CD14-positive monocyte (primary cell): ENCODE results near the gene OR51D1. TPM values are rescaled to one million over a fixed set of nuclear protein-coding genes. Genes with fewer than 3 reads are reported as not detected.

ENCODE experiments used
- DNase-seq, 3 donors: peaks; one replicate each; pipeline ENCODE4 v3.0.0-alpha.2; 2011 to 2022
- H2AFZ ChIP-seq: 2 replicates; pipeline ENCODE4 v1.6.0; 2012; ENCODE audit warnings: mild to moderate bottlenecking, low read depth, low read length, inconsistent platforms; ENCODE audit not compliant: insufficient read depth, poor library complexity, severe bottlenecking
- H3K27ac ChIP-seq, 2 donors: 1 replicate in 1 of 2; 2 replicates in 1 of 2; pipeline ENCODE4 v1.5.1; 2012 to 2013; ENCODE audit warnings: low read length in 2 of 2, control low read depth in 1 of 2, inconsistent platforms in 1 of 2, low read depth in 1 of 2, mild to moderate bottlenecking in 1 of 2
- H3K27me3 ChIP-seq, 2 donors: one replicate each; pipeline versions ENCODE4 v1.6.0 to v1.6.1; 2011 to 2013; ENCODE audit warnings: low read length in 2 of 2; ENCODE audit not compliant: control insufficient read depth in 2 of 2, insufficient read depth in 2 of 2
- H3K36me3 ChIP-seq, 2 donors: replicated peaks in 1 of 2; 1 replicate in 1 of 2; 2 replicates in 1 of 2; pipeline versions ENCODE4 v1.5.1 to v1.6.1; 2012 to 2013; ENCODE audit warnings: low read length in 2 of 2, control low read depth in 1 of 2, inconsistent platforms in 1 of 2, mild to moderate bottlenecking in 1 of 2; ENCODE audit not compliant: insufficient read depth in 2 of 2, control insufficient read depth in 1 of 2
- H3K4me1 ChIP-seq, 2 donors: 1 replicate in 1 of 2; 2 replicates in 1 of 2; pipeline versions ENCODE4 v1.5.1 to v1.6.1; 2012 to 2013; ENCODE audit warnings: low read length in 2 of 2, control low read depth in 1 of 2, inconsistent platforms in 1 of 2, mild to moderate bottlenecking in 1 of 2, moderate library complexity in 1 of 2; ENCODE audit not compliant: insufficient read depth in 2 of 2, control insufficient read depth in 1 of 2
- H3K4me2 ChIP-seq: replicated peaks from 2 replicates; pipeline ENCODE3; 2012; ENCODE audit warnings: low read length, moderate library complexity, mild to moderate bottlenecking; ENCODE audit not compliant: poor library complexity, severe bottlenecking; ENCODE audit errors: extremely low read depth
- H3K4me3 ChIP-seq, 3 experiments: fragments of 200-600 bp in 1 of 3; sonication (generic) in 1 of 3; replicated peaks in 1 of 3; 1 replicate in 2 of 3; 2 replicates in 1 of 3; pipeline ENCODE4 v1.5.1; 2011 to 2013; ENCODE audit warnings: low read length in 3 of 3, mild to moderate bottlenecking in 3 of 3, control low read depth in 2 of 3, low read depth in 2 of 3, inconsistent platforms in 1 of 3, moderate library complexity in 1 of 3
- H3K79me2 ChIP-seq: 2 replicates; pipeline ENCODE4 v1.6.0; 2012; ENCODE audit warnings: mild to moderate bottlenecking, control low read depth, inconsistent platforms, low read length, moderate library complexity; ENCODE audit not compliant: insufficient read depth
- H3K9ac ChIP-seq: 2 replicates; pipeline ENCODE4 v1.6.0; 2017; ENCODE audit warnings: low read length, mild to moderate bottlenecking; ENCODE audit not compliant: insufficient read depth, poor library complexity, severe bottlenecking
- H3K9me3 ChIP-seq, 2 donors: replicated peaks in 1 of 2; 1 replicate in 1 of 2; 2 replicates in 1 of 2; pipeline versions ENCODE4 v1.5.1 to v1.6.1; 2012 to 2013; ENCODE audit warnings: low read length in 2 of 2, control low read depth in 1 of 2; ENCODE audit not compliant: control insufficient read depth in 1 of 2, insufficient read depth in 1 of 2
- H4K20me1 ChIP-seq: 2 replicates; pipeline ENCODE4 v1.6.0; 2012; ENCODE audit warnings: mild to moderate bottlenecking, low read length, control low read depth, moderate library complexity; ENCODE audit not compliant: insufficient read depth
- H3K27ac Mint-ChIP-seq, 7 donors: one replicate each; pipeline ENCODE4 v1.8.0; 2020; ENCODE audit warnings: mild to moderate bottlenecking in 7 of 7, mixed read lengths in 7 of 7, moderate library complexity in 6 of 7, inconsistent platforms in 2 of 7
- H3K27me3 Mint-ChIP-seq, 3 donors: one replicate each; pipeline ENCODE4 v1.8.0; 2021 to 2022; ENCODE audit warnings: low read depth in 3 of 3, mild to moderate bottlenecking in 3 of 3, mixed read lengths in 3 of 3, moderate library complexity in 3 of 3, inconsistent platforms in 1 of 3
- H3K36me3 Mint-ChIP-seq, 2 donors: one replicate each; pipeline ENCODE4 v1.8.0; 2020; ENCODE audit warnings: mixed read lengths in 2 of 2, inconsistent platforms in 1 of 2, mild to moderate bottlenecking in 1 of 2
- H3K4me1 Mint-ChIP-seq: one replicate; pipeline ENCODE4 v1.8.0; 2020; ENCODE audit warnings: mild to moderate bottlenecking, mixed read lengths
- H3K4me3 Mint-ChIP-seq, 2 donors: one replicate each; pipeline ENCODE4 v1.8.0; 2020; ENCODE audit warnings: mild to moderate bottlenecking in 2 of 2, mixed read lengths in 2 of 2, moderate library complexity in 1 of 2
- H3K9me3 Mint-ChIP-seq, 7 donors: one replicate each; pipeline ENCODE4 v1.8.0; 2020 to 2022; ENCODE audit warnings: mixed read lengths in 7 of 7, mild to moderate bottlenecking in 6 of 7, moderate library complexity in 6 of 7, inconsistent platforms in 2 of 7
- WGBS: methylation state at CpG from one replicate; pipeline ENCODE4 v1.1.5; 2013; ENCODE audit warnings: missing lambda C conversion rate; ENCODE audit not compliant: insufficient coverage; 5-methylcytosine and 5-hydroxymethylcytosine counted together
- intact Hi-C, 2 donors: fragments of 100-400 bp; cut with micrococcal nuclease; formaldehyde crosslinking; loops; one replicate each; pipeline versions ENCODE4 v1.15.0 to v1.15.1; 2023
- polyA plus RNA-seq, 3 donors: library from polyadenylated mRNA; depleted of rRNA in 1 of 3; unstranded in 2 of 3; stranded (reverse) in 1 of 3; fragments of 300-500 nt in 2 of 3; fragments of >200 nt in 1 of 3; fragmentation: Illumina TruSeq in 2 of 3; gene quantifications; 1 replicate in 2 of 3; 2 replicates in 1 of 3; pipeline ENCODE4 v1.2.3, GENCODE V29; 2012 to 2021
- TF ChIP-seq, protein P1 (sequence below): fragments of 200-600 bp; IDR thresholded peaks from one replicate; pipeline ENCODE4 v1.8.0; 2022; ENCODE audit warnings: antibody characterized with exemption, mild to moderate bottlenecking

The OR51D1 gene
- polyA plus RNA-seq, 3 donors: not detected

- Histone ChIP-seq H3K9ac (no peak overlapping the region), H4K20me1 (no peaks in the 10 kb centered on the region), H3K4me3 (no peak overlapping the region), H3K9me3 (no peaks in the 10 kb centered on the region), H3K36me3 (no peaks in the 10 kb centered on the region), H3K4me1 (no peaks in the 10 kb centered on the region), H3K27me3 (no peaks in the 10 kb centered on the region), H3K27ac (no peak overlapping the region), H3K79me2 (no peaks in the 10 kb centered on the region), H3K4me2 (no peak overlapping the region), H2AFZ (no peak overlapping the region)
- Mint-ChIP-seq H3K36me3 (no peaks in the 10 kb centered on the region), H3K27me3 (peaks cover 0 to 3% (median 2%) of the 10 kb centered on the region in 3 donors), H3K27ac (no peak overlapping the region), H3K4me3 (no peak overlapping the region), H3K4me1 (no peaks in the 10 kb centered on the region), H3K9me3 (no peaks in the 10 kb centered on the region)
- 94% methylated on average over 4 of the region's 7 CpGs for WGBS
- TF ChIP-seq, protein P1, sequence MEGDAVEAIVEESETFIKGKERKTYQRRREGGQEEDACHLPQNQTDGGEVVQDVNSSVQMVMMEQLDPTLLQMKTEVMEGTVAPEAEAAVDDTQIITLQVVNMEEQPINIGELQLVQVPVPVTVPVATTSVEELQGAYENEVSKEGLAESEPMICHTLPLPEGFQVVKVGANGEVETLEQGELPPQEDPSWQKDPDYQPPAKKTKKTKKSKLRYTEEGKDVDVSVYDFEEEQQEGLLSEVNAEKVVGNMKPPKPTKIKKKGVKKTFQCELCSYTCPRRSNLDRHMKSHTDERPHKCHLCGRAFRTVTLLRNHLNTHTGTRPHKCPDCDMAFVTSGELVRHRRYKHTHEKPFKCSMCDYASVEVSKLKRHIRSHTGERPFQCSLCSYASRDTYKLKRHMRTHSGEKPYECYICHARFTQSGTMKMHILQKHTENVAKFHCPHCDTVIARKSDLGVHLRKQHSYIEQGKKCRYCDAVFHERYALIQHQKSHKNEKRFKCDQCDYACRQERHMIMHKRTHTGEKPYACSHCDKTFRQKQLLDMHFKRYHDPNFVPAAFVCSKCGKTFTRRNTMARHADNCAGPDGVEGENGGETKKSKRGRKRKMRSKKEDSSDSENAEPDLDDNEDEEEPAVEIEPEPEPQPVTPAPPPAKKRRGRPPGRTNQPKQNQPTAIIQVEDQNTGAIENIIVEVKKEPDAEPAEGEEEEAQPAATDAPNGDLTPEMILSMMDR: no peak
- intact Hi-C loops: no loop called here
- DNase-seq: no peak
Measured at GRCh38 chr11:4642043-4642442, 4.8 kb downstream of the OR51D1 start.

DNA sequence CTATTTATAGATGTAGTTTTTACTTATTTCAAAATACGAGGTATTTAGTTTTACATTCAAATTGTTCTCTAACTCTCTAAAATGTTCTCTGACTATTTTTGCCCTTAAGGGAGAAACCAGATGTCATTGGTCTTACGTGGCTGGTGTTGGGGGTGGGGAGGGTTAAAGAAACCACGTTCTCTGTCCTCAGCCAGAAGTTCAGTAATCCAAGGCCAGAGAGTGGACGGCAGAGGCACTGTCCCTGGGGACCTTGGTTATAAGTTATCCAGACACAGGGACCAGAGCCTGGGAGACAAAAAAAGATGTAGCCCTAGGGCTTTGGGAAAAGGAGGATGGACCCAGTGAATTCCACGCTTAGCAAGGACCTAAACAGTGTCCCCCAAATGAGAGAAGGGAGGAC lies 5.8 kb downstream of the OR51D1 start:
- intact Hi-C loops: no loop called here
- H3K27me3 Mint-ChIP-seq: peaks cover 0 to 5% (median 5%) of the 10 kb centered on the region in 3 donors
- no peaks in the 10 kb centered on the region for H3K9me3 ChIP-seq
- no peaks in the 10 kb centered on the region for H3K9me3 Mint-ChIP-seq
- no peaks in the 10 kb centered on the region for H3K4me1 Mint-ChIP-seq
- H4K20me1 ChIP-seq: no peaks in the 10 kb centered on the region
- H3K4me3 Mint-ChIP-seq: no peak overlapping the region
- no peaks in the 10 kb centered on the region for H3K79me2 ChIP-seq
- H3K9ac ChIP-seq: no peak overlapping the region
- 34% methylated on average over 4 of the region's 5 CpGs for WGBS
- no peaks in the 10 kb centered on the region for H3K4me1 ChIP-seq
- H3K27me3 ChIP-seq: no peaks in the 10 kb centered on the region
- no peak overlapping the region for H3K27ac Mint-ChIP-seq
- TF ChIP-seq, protein P1: no peak
- no peak overlapping the region for H2AFZ ChIP-seq
- H3K36me3 Mint-ChIP-seq: no peaks in the 10 kb centered on the region
- H3K4me2 ChIP-seq: no peak overlapping the region
- H3K4me3 ChIP-seq: no peak overlapping the region
- H3K36me3 ChIP-seq: no peaks in the 10 kb centered on the region
- DNase-seq: no peak
- no peak overlapping the region for H3K27ac ChIP-seq
